Pericardium fibroblast (primary cell): Measurements from ENCODE around the gene GUCY2C. TPM values are rescaled to one million over a fixed set of nuclear protein-coding genes. Genes with fewer than 3 reads are reported as not detected.

Source experiments
- total RNA-seq: library from RNA; depleted of rRNA; stranded (reverse); fragments of >200 nt; gene quantifications from 2 replicates; pipeline ENCODE4 v1.2.3, GENCODE V29; 2015

GUCY2C gene
- not detected in 2 replicates for total RNA-seq

GRCh38 chr12:14696265-14696741 is at the start of gene GUCY2C:
TSS of gene GUCY2C (minus strand) at chr12:14696599. CDS start at chr12:14696448, 151 bp downstream.

GRCh38 chr12:14567351-14568162 is 128.8 kb downstream of the GUCY2C start, which contains the start of gene PLBD1:
TSS of gene PLBD1 (minus strand) at chr12:14567883. CDS start at chr12:14567696, 187 bp downstream.

Other genes starting within 250 kb of the GUCY2C start
- gene PLBD1, start 128.7 kb downstream of the GUCY2C start, total RNA-seq: 2.6 and 4.2 TPM in 2 replicates
- gene WBP11, start 106.9 kb upstream of the GUCY2C start, total RNA-seq: 21.9 and 24.0 TPM in 2 replicates
- 0.68 and 1.4 TPM in 2 replicates for gene C12orf60, start 107.1 kb upstream of the GUCY2C start, total RNA-seq
- 1.7 and 7.6 TPM in 2 replicates for gene SMCO3, start 117.6 kb upstream of the GUCY2C start, total RNA-seq
- gene ART4, start 146.9 kb upstream of the GUCY2C start, total RNA-seq: 0.26 and 64.4 TPM in 2 replicates
- 1,418 and 4,199 TPM in 2 replicates for gene MGP, start 189.3 kb upstream of the GUCY2C start, total RNA-seq
- under 0.01 and 0.35 TPM in 2 replicates for gene ERP27, start 241.9 kb upstream of the GUCY2C start, total RNA-seq